Astrocyte of the spinal cord (primary cell): ENCODE data around the gene SLIT2.

Experiments used
- DNase-seq: peaks from one replicate; pipeline ENCODE4 v3.0.0; 2011; ENCODE audit warnings: low read depth, low spot score
- H3K4me3 ChIP-seq: 2 replicates; pipeline ENCODE4 v1.5.1; 2011; ENCODE audit warnings: low read depth, mild to moderate bottlenecking, low read length, moderate library complexity
- CTCF ChIP-seq: IDR thresholded peaks from 2 replicates; pipeline ENCODE4 v1.5.1; 2012; ENCODE audit warnings: low read depth, mild to moderate bottlenecking, low read length, inconsistent platforms
- in situ Hi-C: cut with HindIII; loops from 2 replicates; pipeline ENCODE4 v1.10.0; 2017; ENCODE audit warnings: low sequenced_read_pairs

Gene SLIT2

GRCh38 chr4:20271950-20272349 is 20.2 kb downstream of the SLIT2 start:
- H3K4me3 ChIP-seq: no peak overlapping the region
- in situ Hi-C loops: no loop called here
- no peak for TF ChIP-seq CTCF
- DNase-seq: no peak

- peak; percentile 64 for DNase-seq
- no peak for TF ChIP-seq CTCF
- in situ Hi-C loops: no loop called here
- no peak overlapping the region for H3K4me3 ChIP-seq
These were observed 20.7 kb downstream of the SLIT2 start for GRCh38 chr4:20272411-20272872.

- H3K4me3 ChIP-seq: no peak overlapping the region
- DNase-seq: peak; percentile 68
- in situ Hi-C loops: no loop called here
- TF ChIP-seq CTCF: no peak
These were observed 22.1 kb downstream of the SLIT2 start for GRCh38 chr4:20273793-20274192.

- no peak overlapping the region for H3K4me3 ChIP-seq
- TF ChIP-seq CTCF: no peak
- in situ Hi-C loops: no loop called here
- no peak for DNase-seq
These were observed 25.1 kb downstream of the SLIT2 start for GRCh38 chr4:20276848-20277247.

GRCh38 chr4:20278195-20278594 is 26.5 kb downstream of the SLIT2 start:
- no peak for TF ChIP-seq CTCF
- no peak overlapping the region for H3K4me3 ChIP-seq
- DNase-seq: no peak
- in situ Hi-C loops: no loop called here

GRCh38 chr4:20279381-20279780 is 27.7 kb downstream of the SLIT2 start:
- TF ChIP-seq CTCF: no peak
- no peak overlapping the region for H3K4me3 ChIP-seq
- in situ Hi-C loops: no loop called here
- DNase-seq: no peak

GRCh38 chr4:20281453-20281852 is 29.7 kb downstream of the SLIT2 start:
- H3K4me3 ChIP-seq: no peak overlapping the region
- in situ Hi-C loops: no loop called here

More at GRCh38 chr4:20281453-20281852, 29.7 kb downstream of the SLIT2 start:
- no peak for TF ChIP-seq CTCF
- DNase-seq: no peak
